ENCODE results near the gene DCAF11.
A peak's percentile ranks its signal among the peaks of the same experiment; 100 is the strongest.

Gene DCAF11

GRCh38 chr14:24121210-24121609 is 6.6 kb downstream of the DCAF11 start:
- DNase-seq (ENCODE audit: low spot score): no peak

GRCh38 chr14:24122416-24122815 is 7.8 kb downstream of the DCAF11 start:
- DNase-seq (ENCODE audit: low spot score): no peak

GRCh38 chr14:24122898-24123297 is 8.3 kb downstream of the DCAF11 start:
- no peak for DNase-seq (ENCODE audit: low spot score)

GRCh38 chr14:24123424-24124417 is 9.1 kb downstream of the DCAF11 start:
- no peak for DNase-seq (ENCODE audit: low spot score)

- no peak for DNase-seq (ENCODE audit: low spot score)
These were observed 12.4 kb downstream of the DCAF11 start for GRCh38 chr14:24126939-24127338.

DNA sequence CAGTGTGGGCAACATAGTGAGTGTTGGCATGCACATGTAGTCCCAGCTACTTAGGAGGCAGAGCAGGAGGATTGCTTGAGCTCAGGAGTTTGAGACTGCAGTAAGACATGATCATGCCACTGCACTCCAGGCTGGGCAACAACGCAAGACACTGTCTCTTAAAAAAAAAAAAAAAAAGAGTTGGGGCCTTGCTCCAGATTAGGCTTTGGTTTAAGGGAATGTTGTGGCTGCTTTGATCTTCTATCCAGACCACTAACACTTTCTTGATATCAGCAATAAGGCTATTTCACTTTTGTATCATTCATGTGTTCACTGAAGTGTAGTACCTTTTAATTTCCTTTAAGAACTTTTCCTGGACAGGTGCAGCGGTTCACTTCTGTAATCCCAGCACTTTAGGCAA is 13.1 kb downstream of the DCAF11 start:
- DNase-seq (ENCODE audit: low spot score): no peak

GRCh38 chr14:24129410-24129998 is 14.9 kb downstream of the DCAF11 start:
- no peak for DNase-seq (ENCODE audit: low spot score)

GRCh38 chr14:24130380-24130716 is 15.8 kb downstream of the DCAF11 start, which contains the start of gene FITM1:
TSS of gene FITM1 (plus strand) at chr14:24130659. CDS start at chr14:24131564, 905 bp downstream.
- DNase-seq (ENCODE audit: low spot score): no peak

GRCh38 chr14:24130717-24131548 is 16.4 kb downstream of the DCAF11 start:
- no peak for DNase-seq (ENCODE audit: low spot score)

DNA sequence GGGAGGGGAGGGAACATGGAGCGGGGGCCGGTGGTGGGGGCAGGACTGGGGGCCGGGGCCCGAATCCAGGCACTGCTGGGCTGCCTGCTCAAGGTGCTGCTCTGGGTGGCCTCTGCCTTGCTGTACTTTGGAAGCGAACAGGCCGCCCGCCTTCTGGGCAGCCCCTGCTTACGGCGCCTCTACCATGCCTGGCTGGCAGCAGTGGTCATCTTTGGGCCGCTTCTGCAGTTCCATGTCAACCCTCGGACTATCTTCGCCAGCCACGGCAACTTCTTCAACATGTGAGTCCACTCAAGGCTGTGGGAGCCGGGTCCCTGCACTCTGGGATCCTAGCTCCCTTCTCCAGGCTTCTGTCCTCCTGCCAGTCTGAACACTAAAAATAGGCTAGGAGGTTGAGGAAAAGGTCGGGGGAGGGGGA is 17.0 kb downstream of the DCAF11 start:
- DNase-seq (ENCODE audit: low spot score): no peak

- no peak for DNase-seq (ENCODE audit: low spot score)
These were observed 17.6 kb downstream of the DCAF11 start for GRCh38 chr14:24132061-24132685.

DNA sequence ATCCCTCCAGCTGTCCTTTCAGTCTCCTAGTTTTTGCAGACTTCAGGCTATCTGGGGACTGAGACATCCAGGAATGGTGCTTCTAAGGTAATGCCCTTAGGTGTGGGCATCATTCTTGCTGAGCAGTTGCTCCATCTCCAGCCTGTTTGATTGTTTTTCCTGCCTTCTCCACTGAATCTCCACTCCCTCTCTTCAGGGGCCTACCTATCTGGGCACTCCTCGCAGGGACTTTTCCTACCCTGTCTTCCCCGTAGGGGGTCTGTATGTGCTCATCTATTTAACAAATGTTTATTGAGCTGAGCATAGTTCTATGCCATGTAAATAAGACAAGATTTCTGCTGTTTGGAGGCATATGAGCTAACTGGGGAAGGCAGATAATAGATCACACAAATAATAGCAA is 18.4 kb downstream of the DCAF11 start:
- no peak for DNase-seq (ENCODE audit: low spot score)

GRCh38 chr14:24133735-24134134 is 19.2 kb downstream of the DCAF11 start:
- no peak for DNase-seq (ENCODE audit: low spot score)

DNA sequence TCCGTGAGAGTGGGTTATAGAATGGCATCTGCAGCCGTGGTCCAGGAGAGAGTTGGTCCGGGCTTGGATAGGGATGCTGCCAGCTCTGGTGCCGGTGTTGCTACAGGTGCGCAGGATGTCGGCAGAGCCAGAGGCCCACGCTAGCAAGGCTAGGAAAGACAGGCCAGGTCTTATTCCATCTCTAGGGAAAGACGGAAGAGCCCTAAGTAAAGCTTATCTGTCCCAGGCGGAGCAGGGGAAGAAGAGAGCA is 20.9 kb downstream of the DCAF11 start:
- DNase-seq (ENCODE audit: low spot score): no peak

- DNase-seq (ENCODE audit: low spot score): peak; percentile 91
These were observed 21.5 kb downstream of the DCAF11 start, which contains the start of gene PSME1 for GRCh38 chr14:24135834-24136683. TSS of gene PSME1 (plus strand) at chr14:24136194. CDS start at chr14:24136263, 69 bp downstream.

DNA sequence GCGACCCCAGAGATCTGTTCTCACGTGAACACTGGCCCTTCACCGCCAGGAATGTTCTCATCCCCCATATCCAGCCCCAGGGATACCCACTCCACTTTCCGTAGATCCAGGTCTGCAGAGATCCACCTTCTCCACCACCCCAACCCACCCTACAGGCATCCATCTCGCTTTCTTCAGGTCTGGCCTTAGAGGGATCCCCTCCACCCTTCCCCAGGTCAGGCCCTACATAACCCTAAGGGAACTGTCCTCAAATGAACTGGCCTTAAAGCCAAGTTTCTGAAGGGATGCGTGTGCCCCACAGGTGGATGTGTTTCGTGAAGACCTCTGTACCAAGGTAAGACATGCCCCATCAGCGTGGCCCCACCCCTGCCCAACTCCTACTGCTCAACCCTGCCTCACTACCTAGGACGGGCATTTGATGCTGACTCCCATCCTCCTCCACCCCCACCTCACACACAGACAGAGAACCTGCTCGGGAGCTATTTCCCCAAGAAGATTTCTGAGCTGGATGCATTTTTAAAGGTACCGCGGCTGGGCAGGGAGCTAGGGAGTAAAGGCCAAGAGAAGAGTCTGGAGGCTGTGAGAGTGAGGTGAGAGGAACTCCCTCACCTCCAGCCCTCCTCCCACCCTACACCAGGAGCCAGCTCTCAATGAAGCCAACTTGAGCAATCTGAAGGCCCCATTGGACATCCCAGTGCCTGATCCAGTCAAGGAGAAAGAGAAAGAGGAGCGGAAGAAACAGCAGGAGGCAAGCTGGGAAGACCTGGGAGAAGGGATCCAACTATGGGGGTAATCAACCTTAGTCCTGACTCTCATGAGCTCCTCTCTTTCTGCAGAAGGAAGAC is 22.3 kb downstream of the DCAF11 start:
- DNase-seq (ENCODE audit: low spot score): no peak

DNA sequence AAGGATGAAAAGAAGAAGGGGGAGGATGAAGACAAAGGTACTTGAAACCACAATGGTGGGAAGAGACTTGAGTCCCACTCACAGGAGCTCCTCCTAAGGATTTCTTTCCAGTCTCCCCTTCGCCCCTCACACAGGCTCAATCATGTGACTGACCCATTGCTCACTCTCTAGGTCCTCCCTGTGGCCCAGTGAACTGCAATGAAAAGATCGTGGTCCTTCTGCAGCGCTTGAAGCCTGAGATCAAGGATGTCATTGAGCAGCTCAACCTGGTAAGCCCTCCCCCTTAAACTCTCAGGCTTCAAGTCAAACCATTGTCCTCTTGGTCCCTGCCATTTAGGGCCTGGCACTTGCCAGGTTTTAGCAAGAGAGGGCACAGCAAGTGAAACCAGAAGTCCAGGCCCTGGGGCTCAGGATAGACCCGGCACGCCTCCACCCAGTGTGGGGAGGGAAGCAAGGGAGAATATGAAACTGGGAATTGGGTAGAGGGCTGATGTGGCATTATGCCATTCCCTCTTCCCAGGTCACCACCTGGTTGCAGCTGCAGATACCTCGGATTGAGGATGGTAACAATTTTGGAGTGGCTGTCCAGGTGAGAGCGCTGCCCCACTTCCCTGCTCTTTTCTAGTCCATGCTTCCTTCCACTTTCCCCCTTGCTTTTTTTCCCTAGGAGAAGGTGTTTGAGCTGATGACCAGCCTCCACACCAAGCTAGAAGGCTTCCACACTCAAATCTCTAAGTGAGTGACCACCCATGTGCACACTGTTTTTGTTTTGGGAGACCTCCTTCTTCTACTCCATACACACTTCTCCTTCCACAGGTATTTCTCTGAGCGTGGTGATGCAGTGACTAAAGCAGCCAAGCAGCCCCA is 23.2 kb downstream of the DCAF11 start:
- no peak for DNase-seq (ENCODE audit: low spot score)

DNA sequence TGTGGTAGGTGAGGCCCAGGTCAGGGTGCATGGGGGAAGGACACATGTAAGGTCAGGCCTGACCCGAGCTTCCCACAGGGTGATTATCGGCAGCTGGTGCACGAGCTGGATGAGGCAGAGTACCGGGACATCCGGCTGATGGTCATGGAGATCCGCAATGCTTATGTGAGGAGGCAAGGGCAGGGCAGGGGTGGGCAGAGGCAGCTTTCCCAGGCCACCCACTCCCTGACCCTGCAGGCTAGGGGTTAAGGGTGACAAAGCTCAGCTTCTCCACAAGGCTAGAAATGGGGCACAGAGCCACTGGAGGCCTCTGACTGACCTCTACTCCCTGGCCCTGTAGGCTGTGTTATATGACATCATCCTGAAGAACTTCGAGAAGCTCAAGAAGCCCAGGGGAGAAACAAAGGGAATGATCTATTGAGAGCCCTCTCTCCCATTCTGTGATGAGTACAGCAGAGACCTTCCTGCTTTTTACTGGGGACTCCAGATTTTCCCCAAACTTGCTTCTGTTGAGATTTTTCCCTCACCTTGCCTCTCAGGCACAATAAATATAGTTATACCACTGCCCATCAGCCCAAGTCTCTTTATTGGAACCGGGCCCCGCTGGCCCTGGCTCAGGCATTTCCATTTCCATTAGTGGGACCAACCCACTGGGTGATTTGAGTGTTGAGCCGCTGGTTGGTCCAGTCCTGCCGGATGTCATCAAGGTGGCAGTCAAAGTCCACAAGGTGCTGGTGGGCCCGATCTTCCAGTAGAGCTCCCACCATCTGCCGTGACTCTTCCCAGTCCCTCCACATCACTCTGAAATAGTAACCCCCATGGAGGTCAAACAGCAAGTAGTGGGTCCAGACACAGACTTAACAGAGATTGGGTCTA is 24.1 kb downstream of the DCAF11 start:
- DNase-seq (ENCODE audit: low spot score): no peak
